ENCODE results near the gene RMI2. TPM values are rescaled to one million over a fixed set of nuclear protein-coding genes. Genes with fewer than 3 reads are reported as not detected.
A peak's percentile ranks its signal among the peaks of the same experiment; 100 is the strongest.

The RMI2 gene
- total RNA-seq, 1 donor from 2014 or later, result 32.5 TPM

- H3K36me3 Mint-ChIP-seq (ENCODE audit: insufficient read depth), result no peaks in the 10 kb centered on the region
- TF ChIP-seq CTCF (IDR thresholded peaks at IDR 0.05; ENCODE audit: unreplicated experiment), result no peak
- DNase-seq (ENCODE audit: low spot score, unreplicated experiment), result no peak
- peak overlapping the region; percentile 93 for H3K27ac Mint-ChIP-seq
- no peaks in the 10 kb centered on the region for H3K9me3 Mint-ChIP-seq (ENCODE audit: low read depth)
- no peak overlapping the region for H3K4me3 Mint-ChIP-seq (ENCODE audit: low read depth)
- H3K27me3 Mint-ChIP-seq, result no peaks in the 10 kb centered on the region
- peaks cover 27% of the 10 kb centered on the region for H3K4me1 Mint-ChIP-seq (ENCODE audit: low read depth)
These were observed 14.1 kb downstream of the RMI2 start for GRCh38 chr16:11359370-11359769.

GRCh38 chr16:11360641-11361373 lies 15.5 kb downstream of the RMI2 start:
- no peaks in the 10 kb centered on the region for H3K27me3 Mint-ChIP-seq
- no peak for DNase-seq (ENCODE audit: low spot score, unreplicated experiment)
- H3K36me3 Mint-ChIP-seq (ENCODE audit: insufficient read depth), result no peaks in the 10 kb centered on the region
- no peak overlapping the region for H3K4me3 Mint-ChIP-seq (ENCODE audit: low read depth)
- no peaks in the 10 kb centered on the region for H3K9me3 Mint-ChIP-seq (ENCODE audit: low read depth)
- TF ChIP-seq CTCF (IDR thresholded peaks at IDR 0.05; ENCODE audit: unreplicated experiment), result no peak
- H3K4me1 Mint-ChIP-seq (ENCODE audit: low read depth), result peaks cover 39% of the 10 kb centered on the region
- peak overlapping the region; percentile 35 for H3K27ac Mint-ChIP-seq

GRCh38 chr16:11361701-11362451 lies 16.6 kb downstream of the RMI2 start:
- Mint-ChIP-seq H3K27ac (no peak overlapping the region), H3K36me3 (ENCODE audit: insufficient read depth) (no peaks in the 10 kb centered on the region), H3K4me1 (ENCODE audit: low read depth) (peaks cover 39% of the 10 kb centered on the region), H3K27me3 (no peaks in the 10 kb centered on the region), H3K4me3 (ENCODE audit: low read depth) (no peak overlapping the region), H3K9me3 (ENCODE audit: low read depth) (no peaks in the 10 kb centered on the region)
- DNase-seq (ENCODE audit: low spot score, unreplicated experiment), result no peak
- no peak for TF ChIP-seq CTCF (IDR thresholded peaks at IDR 0.05; ENCODE audit: unreplicated experiment)

GRCh38 chr16:11363927-11364258 lies 18.6 kb downstream of the RMI2 start:
- H3K27me3 Mint-ChIP-seq, result no peaks in the 10 kb centered on the region
- H3K27ac Mint-ChIP-seq, result peak overlapping the region; percentile 93
- H3K4me3 Mint-ChIP-seq (ENCODE audit: low read depth), result no peak overlapping the region
- peaks cover 35% of the 10 kb centered on the region for H3K4me1 Mint-ChIP-seq (ENCODE audit: low read depth)
- no peaks in the 10 kb centered on the region for H3K36me3 Mint-ChIP-seq (ENCODE audit: insufficient read depth)
- no peak for TF ChIP-seq CTCF (IDR thresholded peaks at IDR 0.05; ENCODE audit: unreplicated experiment)
- no peak for DNase-seq (ENCODE audit: low spot score, unreplicated experiment)
- no peaks in the 10 kb centered on the region for H3K9me3 Mint-ChIP-seq (ENCODE audit: low read depth)

- Mint-ChIP-seq H3K4me3 (ENCODE audit: low read depth) (no peak overlapping the region), H3K4me1 (ENCODE audit: low read depth) (peaks cover 21% of the 10 kb centered on the region), H3K27me3 (no peaks in the 10 kb centered on the region), H3K27ac (no peak overlapping the region), H3K9me3 (ENCODE audit: low read depth) (no peaks in the 10 kb centered on the region), H3K36me3 (ENCODE audit: insufficient read depth) (no peaks in the 10 kb centered on the region)
- no peak for DNase-seq (ENCODE audit: low spot score, unreplicated experiment)
- TF ChIP-seq CTCF (IDR thresholded peaks at IDR 0.05; ENCODE audit: unreplicated experiment), result no peak
These were observed 22.2 kb downstream of the RMI2 start for GRCh38 chr16:11367483-11367906.

Measured in progenitor cell of endocrine pancreas (in vitro differentiated cells).